Measurements from ENCODE around the gene ITGB1BP1. TPM values are rescaled to one million over a fixed set of nuclear protein-coding genes. Genes with fewer than 3 reads are reported as not detected.

ITGB1BP1 gene
- total and polyA plus RNA-seq, 2 of the 13 experiments (the other 11 are each of a cell fraction or from before 2014, with no cell fraction given) = 106 to 108 TPM

DNA sequence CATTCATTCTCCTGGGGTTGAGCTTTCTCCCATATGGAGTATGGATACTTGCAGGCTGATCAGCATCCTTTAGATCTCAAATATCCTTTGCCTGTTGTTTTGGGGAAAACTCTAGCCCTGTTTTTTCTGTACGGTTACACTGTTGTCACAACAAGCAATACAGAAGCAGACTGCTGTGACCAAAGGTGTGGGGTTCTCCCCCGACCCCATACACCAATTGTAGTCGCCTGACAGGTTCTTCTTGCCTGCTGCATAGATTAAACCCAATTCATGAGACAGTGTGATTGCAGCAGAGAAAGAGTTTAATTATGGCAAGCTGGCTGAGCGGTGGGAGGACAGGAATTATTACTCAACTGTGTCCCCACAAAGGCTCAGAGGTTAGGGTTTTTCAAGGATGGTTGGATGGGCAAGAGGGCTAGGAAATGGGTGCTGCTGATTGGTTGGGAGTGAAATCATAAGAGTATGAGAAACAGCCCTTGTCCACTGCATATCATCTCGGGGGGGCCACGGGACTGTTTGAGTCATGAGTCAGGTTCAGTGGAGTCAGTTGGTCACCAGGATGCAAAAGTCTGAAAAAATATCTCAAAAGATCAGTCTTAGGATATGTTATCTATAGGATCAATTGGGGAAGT lies 40.6 kb downstream of the ITGB1BP1 start (continued):
- TF ChIP-seq ZNF639 (CRISPR knock-in tag; conservative IDR thresholded peaks at IDR 0.05) (no peak), ATRX (CRISPR knock-in tag; IDR thresholded peaks at IDR 0.05; ENCODE audit: borderline replicate concordance) (no peak), PATZ1 (CRISPR knock-in tag; IDR thresholded peaks at IDR 0.05) (no peak), ZNF160 (CRISPR knock-in tag; IDR thresholded peaks at IDR 0.05) (no peak), ZNF543 (CRISPR knock-in tag; IDR thresholded peaks at IDR 0.05) (no peak), CENPBD1 (CRISPR knock-in tag; IDR thresholded peaks at IDR 0.05; ENCODE audit: borderline replicate concordance, low read depth) (no peak), FOXP1 (IDR thresholded peaks at IDR 0.05) (no peak), FOXP1 (CRISPR knock-in tag; IDR thresholded peaks at IDR 0.05) (no peak), NFKB2 (CRISPR knock-in tag; IDR thresholded peaks at IDR 0.05; ENCODE audit: borderline replicate concordance) (no peak)
- TF ChIP-seq, protein P1, sequence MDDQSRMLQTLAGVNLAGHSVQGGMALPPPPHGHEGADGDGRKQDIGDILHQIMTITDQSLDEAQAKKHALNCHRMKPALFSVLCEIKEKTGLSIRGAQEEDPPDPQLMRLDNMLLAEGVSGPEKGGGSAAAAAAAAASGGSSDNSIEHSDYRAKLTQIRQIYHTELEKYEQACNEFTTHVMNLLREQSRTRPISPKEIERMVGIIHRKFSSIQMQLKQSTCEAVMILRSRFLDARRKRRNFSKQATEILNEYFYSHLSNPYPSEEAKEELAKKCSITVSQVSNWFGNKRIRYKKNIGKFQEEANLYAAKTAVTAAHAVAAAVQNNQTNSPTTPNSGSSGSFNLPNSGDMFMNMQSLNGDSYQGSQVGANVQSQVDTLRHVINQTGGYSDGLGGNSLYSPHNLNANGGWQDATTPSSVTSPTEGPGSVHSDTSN (CRISPR knock-in tag; IDR thresholded peaks at IDR 0.05; ENCODE audit: borderline replicate concordance) = no peak
- TF ChIP-seq, protein P2, sequence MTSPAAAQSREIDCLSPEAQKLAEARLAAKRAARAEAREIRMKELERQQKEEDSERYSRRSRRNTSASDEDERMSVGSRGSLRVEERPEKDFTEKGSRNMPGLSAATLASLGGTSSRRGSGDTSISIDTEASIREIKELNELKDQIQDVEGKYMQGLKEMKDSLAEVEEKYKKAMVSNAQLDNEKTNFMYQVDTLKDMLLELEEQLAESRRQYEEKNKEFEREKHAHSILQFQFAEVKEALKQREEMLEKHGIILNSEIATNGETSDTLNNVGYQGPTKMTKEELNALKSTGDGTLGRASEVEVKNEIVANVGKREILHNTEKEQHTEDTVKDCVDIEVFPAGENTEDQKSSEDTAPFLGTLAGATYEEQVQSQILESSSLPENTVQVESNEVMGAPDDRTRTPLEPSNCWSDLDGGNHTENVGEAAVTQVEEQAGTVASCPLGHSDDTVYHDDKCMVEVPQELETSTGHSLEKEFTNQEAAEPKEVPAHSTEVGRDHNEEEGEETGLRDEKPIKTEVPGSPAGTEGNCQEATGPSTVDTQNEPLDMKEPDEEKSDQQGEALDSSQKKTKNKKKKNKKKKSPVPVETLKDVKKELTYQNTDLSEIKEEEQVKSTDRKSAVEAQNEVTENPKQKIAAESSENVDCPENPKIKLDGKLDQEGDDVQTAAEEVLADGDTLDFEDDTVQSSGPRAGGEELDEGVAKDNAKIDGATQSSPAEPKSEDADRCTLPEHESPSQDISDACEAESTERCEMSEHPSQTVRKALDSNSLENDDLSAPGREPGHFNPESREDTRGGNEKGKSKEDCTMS (CRISPR knock-in tag; conservative IDR thresholded peaks at IDR 0.05) = no peak

All from HepG2 (cell line).